NCI-H146 treated with DMSO at 0.1 percent for 48 hours (cell line): ENCODE results near the gene MCCD1.
A peak's percentile ranks its signal among the peaks of the same experiment; 100 is the strongest.
"Not testable (repeated sequence)": the region's sequence is repeated elsewhere in the genome, so short reads cannot be mapped to it uniquely, and the experiment has no call there.

ENCODE experiments used
- DNase-seq: peaks from one replicate; lab custom pipeline; 2025; ENCODE audit not compliant: unreplicated experiment; lab: John Stamatoyannopoulos, UW

The MCCD1 gene

DNA sequence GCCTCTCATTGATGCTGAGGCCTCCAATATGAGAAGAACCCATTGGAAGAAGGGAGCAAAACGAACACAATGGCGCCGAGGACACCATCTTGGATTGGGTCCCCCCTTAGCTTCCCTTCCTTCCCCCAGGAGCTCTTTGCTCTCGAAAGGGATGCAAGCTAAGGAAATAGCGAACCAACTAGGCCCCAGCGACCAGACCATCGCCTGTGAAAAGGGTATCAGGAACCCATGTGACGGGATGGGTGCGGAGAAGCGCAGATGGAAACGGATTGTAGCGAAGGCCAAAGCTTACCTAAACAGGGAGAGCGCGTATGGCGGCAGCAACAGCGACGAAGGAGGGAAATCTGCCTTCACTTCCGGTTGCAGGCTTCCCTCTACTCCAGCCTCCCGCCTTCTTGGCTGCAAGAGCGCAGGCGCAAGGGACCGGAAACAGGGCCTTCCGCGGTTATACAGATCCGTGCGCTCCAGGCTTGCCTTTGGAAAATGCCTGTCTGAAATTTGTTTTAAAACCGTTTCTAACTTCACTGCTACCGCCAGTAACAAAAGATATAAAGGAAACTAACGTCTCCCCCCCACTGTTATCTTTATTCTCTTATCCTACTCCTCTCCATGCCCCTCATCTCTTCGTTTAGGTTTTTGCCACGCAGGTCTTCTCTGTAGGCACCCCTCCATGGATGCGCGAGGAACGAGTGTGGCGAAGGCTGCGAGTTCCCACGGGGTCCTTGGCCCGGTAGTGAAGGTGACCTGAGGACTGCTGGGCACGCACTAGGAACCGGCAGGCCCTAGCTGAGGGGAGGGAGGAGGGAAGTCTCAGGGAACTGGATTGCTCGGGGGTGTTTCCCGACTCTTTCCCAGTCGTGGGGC, 13.1 kb downstream of the MCCD1 start, which contains the start of gene DDX39B:
Gene DDX39B (minus strand): TSS at position 346 of the 864 bp plus-strand sequence. CDS start 1,471 bp downstream, outside the sequence.
- DNase-seq = peak; percentile 94

- DNase-seq = no peak
Measured at GRCh38 chr6:31543639-31544038, 14.9 kb downstream of the MCCD1 start.

GRCh38 chr6:31544676-31545075, 15.9 kb downstream of the MCCD1 start:
- DNase-seq = no peak

- no peak for DNase-seq
Measured at GRCh38 chr6:31545291-31545690, 16.5 kb downstream of the MCCD1 start.

DNA sequence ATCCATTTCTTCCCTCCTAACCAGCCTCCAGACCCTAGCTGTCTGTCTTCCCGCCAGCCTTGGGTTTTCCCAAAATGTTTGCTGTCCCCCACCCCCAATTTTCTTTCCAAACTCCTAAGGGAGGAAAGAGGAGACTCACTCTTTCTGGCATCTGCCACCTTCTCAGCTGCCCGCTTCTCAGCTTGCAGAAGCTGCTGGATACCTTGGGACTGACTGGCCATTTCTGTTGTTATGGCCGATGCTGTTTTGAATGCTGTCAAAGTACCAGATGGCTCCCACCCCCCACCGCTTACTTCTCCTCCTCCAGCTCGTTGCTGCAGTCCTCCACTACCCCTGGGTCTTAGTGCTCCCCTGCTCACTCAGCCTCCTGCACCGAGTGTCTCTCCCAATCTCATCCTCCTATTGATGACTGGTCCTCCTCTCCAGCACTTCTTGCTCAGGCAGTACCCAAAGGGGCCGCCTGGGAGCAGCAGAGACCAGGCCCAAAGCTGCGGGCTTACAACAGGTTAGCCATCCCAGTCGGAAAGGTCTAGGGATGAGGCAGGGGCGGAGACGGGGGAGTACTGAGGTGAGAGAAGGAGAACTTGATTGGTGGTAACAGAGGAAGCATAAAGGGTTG, 17.7 kb downstream of the MCCD1 start, which contains the start of gene ATP6V1G2:
Gene ATP6V1G2 (minus strand): TSS at position 270 of the 619 bp plus-strand sequence. CDS start 49 bp downstream, at position 221.
- DNase-seq = peak; percentile 96

GRCh38 chr6:31546958-31547726, 18.4 kb downstream of the MCCD1 start, which contains the start of gene NFKBIL1:
NFKBIL1 (plus strand) TSS chr6:31547608; CDS start chr6:31547695, 87 bp downstream.
- DNase-seq = peak; percentile 93

DNA sequence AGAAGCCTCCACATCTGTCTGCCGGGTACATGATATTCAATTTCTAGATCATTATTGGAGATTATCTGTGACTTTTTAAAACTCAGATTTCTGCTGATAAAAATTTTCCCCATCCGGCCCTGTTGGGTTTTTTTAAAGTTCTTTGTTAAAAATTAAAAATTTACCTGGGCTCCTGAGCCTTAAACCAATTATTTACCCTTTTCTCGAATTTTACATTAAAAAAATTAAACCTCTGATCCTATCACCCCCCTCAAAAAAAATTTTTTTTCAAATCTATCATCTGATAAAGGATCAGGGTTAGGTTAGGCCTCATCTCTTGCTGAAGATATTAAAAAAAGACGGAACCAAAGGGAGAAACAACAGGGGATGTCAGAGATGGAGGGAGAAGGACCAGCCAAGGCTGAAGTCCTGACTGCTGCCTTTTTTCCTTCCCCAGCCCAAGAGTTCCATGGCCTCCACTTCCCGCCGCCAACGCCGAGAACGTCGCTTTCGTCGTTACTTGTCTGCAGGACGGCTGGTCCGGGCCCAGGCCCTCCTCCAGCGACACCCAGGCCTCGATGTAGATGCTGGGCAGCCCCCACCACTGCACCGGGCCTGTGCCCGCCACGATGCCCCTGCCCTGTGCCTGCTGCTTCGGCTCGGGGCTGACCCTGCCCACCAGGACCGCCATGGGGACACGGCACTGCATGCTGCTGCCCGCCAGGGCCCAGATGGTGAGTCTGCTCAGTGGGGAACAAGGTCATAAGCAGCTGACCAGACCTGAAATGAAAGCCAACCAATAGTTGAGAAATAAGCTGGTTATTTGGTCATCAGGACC, 19.2 kb downstream of the MCCD1 start:
- no peak for DNase-seq

GRCh38 chr6:31548544-31548873, 19.7 kb downstream of the MCCD1 start:
- DNase-seq = no peak

GRCh38 chr6:31551371-31551770, 22.6 kb downstream of the MCCD1 start:
- DNase-seq = not testable (repeated sequence)

- DNase-seq = no peak
Measured at GRCh38 chr6:31556307-31556706, 27.5 kb downstream of the MCCD1 start.

DNA sequence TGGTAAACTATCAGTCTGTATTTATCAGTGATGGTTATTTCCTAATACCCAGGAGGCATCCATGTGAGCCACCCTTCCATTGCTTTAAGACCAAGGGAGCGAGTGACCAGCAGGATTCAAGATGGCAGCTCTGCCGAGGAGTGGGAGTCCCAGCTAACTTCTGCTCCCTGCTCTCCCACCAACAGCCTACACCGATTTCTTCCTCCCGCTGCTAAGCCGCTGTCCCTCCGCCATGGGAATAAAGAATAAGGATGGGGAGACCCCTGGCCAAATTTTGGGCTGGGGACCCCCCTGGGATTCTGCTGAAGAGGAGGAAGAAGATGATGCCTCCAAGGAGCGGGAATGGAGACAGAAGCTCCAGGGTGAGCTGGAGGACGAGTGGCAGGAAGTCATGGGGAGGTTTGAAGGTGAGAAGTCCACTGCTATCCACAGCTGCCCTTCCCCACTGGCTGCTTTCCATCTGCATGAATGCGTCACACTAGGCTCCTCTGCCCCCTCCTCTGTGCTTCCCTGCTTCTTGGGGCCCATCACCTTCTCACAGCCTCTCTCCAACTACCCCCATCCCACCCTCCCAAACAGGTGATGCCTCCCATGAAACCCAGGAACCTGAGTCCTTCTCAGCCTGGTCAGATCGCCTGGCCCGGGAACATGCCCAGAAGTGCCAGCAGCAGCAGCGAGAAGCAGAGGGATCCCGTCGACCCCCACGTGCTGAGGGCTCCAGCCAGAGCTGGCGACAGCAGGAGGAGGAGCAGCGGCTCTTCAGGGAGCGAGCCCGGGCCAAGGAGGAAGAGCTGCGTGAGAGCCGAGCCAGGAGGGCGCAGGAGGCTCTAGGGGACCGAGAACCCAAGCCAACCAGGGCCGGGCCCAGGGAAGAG, 28.9 kb downstream of the MCCD1 start:
- no peak for DNase-seq

GRCh38 chr6:31558318-31558625, 29.5 kb downstream of the MCCD1 start:
- no peak for DNase-seq

- no peak for DNase-seq
Measured at GRCh38 chr6:31558631-31559500, 30.1 kb downstream of the MCCD1 start.

DNA sequence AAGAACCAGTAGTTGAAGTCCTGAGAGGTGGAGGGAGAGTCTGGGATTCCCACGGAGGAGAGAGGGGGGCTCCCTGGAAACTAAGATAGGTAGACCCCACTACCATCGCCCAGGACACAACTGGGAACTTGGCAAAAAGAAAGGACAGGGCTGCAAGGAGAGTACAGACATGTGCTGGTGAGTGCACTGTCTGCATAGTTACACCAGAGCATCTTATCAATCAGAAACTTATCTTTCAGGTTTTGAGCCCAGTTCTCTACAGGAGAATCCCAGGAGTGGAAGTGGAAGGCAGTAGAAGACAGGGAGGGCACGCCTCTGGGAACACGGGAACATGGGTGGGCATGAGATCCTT, 30.8 kb downstream of the MCCD1 start:
- no peak for DNase-seq

DNA sequence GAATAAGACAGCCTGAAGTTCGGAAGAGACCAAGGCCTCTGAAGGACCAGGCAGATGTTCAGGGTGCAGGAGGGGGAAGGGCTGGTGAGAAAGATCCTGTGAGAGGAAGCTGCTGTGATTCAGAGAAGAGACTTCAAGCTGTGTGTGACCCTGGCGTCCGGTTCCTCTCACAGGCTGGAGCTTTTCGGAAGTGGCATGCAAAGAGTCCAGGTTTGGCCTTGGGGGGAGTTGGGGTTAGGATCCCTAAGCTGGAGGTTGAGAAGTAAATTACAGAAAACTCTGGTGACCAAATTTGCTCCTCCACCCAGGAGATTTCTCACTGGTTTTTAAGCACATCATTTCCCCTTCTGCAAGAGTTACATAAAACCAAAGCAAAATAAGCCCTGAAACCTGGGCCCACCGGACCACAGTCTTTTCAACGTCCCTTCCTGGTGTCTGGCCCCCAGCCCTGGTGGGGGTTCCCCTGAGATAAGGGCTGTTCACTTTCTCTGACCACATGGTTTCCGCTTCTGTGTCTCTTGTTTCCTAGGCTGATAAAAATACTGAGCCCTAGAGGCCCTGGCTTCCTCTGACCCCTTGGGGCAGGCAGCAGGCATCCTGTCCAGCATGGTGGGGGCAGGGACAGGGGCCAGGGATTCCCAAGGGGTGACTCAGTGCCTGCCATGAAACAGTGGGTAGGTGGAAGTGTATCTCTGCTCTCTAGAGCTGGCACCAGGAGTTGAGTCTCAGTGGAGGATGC, 31.4 kb downstream of the MCCD1 start:
- DNase-seq = no peak

DNA sequence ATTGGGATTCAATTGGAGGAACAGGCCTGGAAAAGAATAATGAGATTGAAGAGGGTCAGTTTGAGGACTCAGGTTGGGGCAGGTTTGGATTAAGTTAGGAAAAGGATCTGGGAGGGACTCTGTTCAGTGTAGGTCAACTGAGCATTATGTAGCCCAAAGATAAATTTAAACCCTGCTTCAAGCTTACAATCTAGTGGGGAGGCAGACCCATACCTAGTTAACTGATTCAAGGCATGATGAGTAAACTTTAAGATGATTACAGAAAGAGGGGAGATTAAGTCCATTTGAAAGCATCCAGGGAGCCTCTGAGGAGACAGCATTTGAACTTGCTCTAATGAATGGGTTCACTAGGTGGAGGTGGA, 31.9 kb downstream of the MCCD1 start:
- DNase-seq = no peak

GRCh38 chr6:31567531-31568370, 39.0 kb downstream of the MCCD1 start:
- DNase-seq = no peak
